Spleen (tissue), 7 donors: ENCODE results near the gene TSEN15.

ENCODE experiments used
- CTCF ChIP-seq, 11 experiments: fragments of 200-600 bp in 7 of 11; fragments of 450-650 bp in 4 of 11; sonication (generic) in 4 of 11; IDR thresholded peaks in 8 of 11; conservative IDR thresholded peaks in 3 of 11; 1 replicate in 7 of 11; 2 replicates in 4 of 11; pipeline versions ENCODE4 v1.4.0 to v1.8.0; 2016 to 2021; ENCODE audit warnings: antibody characterized with exemption in 11 of 11, inconsistent platforms in 4 of 11, mild to moderate bottlenecking in 1 of 11
- POLR2A ChIP-seq, 3 donors: fragments of 450-650 bp; IDR thresholded peaks; one replicate each; pipeline ENCODE4 v1.5.1; 2017; ENCODE audit warnings: antibody characterized with exemption in 3 of 3, mild to moderate bottlenecking in 1 of 3
- donor health status: DM: no; HTN: no; CAD: no; lungs with moderate emphysema.
- donor health status: DM: no; HTN: no; CAD: no.
- donor health status: DM: no; HTN: no; CAD: no.

GRCh38 chr1:184031092-184031408 lies 20.5 kb upstream of the TSEN15 start:
- TF ChIP-seq POLR2A (IDR thresholded peaks at IDR 0.05): no peak
- no peak for TF ChIP-seq CTCF (IDR thresholded peaks at IDR 0.05 in 8 of 11, conservative IDR thresholded peaks at IDR 0.05 in 3 of 11)
